H9 (cell line): Measurements from ENCODE around the gene ATP10B. TPM values are rescaled to one million over a fixed set of nuclear protein-coding genes. Genes with fewer than 3 reads are reported as not detected.

ENCODE experiments used
- DNase-seq: peaks from one replicate; pipeline ENCODE4 v3.0.0-alpha.2; 2017
- H2AFZ ChIP-seq: one replicate; pipeline ENCODE4 v1.6.1; 2013; ENCODE audit warnings: mild to moderate bottlenecking, low read length, control low read depth, moderate library complexity
- H2AK5ac ChIP-seq: 2 replicates; pipeline ENCODE4 v1.6.1; 2013; ENCODE audit warnings: low read length, control low read depth, mixed read lengths; ENCODE audit not compliant: insufficient read length
- H2BK120ac ChIP-seq: one replicate; pipeline ENCODE4 v1.6.1; 2013; ENCODE audit warnings: low read depth, mild to moderate bottlenecking, low read length, control low read depth, inconsistent platforms; ENCODE audit not compliant: poor library complexity, severe bottlenecking
- H2BK12ac ChIP-seq: 2 replicates; pipeline ENCODE4 v1.6.1; 2013; ENCODE audit warnings: low read length, control low read depth, mixed read lengths, low read depth; ENCODE audit not compliant: insufficient read length
- H2BK15ac ChIP-seq: 2 replicates; pipeline ENCODE4 v1.6.1; 2013; ENCODE audit warnings: low read depth, low read length, control low read depth
- H2BK20ac ChIP-seq: one replicate; pipeline ENCODE4 v1.6.1; 2013; ENCODE audit warnings: low read depth, mild to moderate bottlenecking, low read length, control low read depth, inconsistent platforms; ENCODE audit not compliant: poor library complexity, severe bottlenecking
- H2BK5ac ChIP-seq: 2 replicates; pipeline ENCODE4 v1.6.1; 2013; ENCODE audit warnings: low read length, control low read depth, mixed read lengths; ENCODE audit not compliant: insufficient read length
- H3K14ac ChIP-seq: 2 replicates; pipeline ENCODE4 v1.6.1; 2013; ENCODE audit warnings: low read length, control low read depth; ENCODE audit not compliant: insufficient read depth
- H3K18ac ChIP-seq: 2 replicates; pipeline ENCODE4 v1.6.1; 2013; ENCODE audit warnings: low read depth, mild to moderate bottlenecking, mixed read lengths, low read length, control low read depth; ENCODE audit not compliant: insufficient read length
- H3K23ac ChIP-seq: 2 replicates; pipeline ENCODE4 v1.6.1; 2013; ENCODE audit warnings: low read length, control low read depth, mixed read lengths, low read depth; ENCODE audit not compliant: insufficient read length
- H3K23me2 ChIP-seq: 2 replicates; pipeline ENCODE4 v1.6.1; 2013; ENCODE audit warnings: low read depth, mild to moderate bottlenecking, mixed read lengths, low read length, control low read depth; ENCODE audit not compliant: insufficient read length, poor library complexity, severe bottlenecking
- H3K27ac ChIP-seq: 2 replicates; pipeline ENCODE4 v1.5.1; 2013; ENCODE audit warnings: low read length, control low read depth, mixed read lengths, low read depth; ENCODE audit not compliant: insufficient read length
- H3K27me3 ChIP-seq: 2 replicates; pipeline ENCODE4 v1.6.1; 2013; ENCODE audit warnings: low read length, control low read depth, inconsistent platforms; ENCODE audit not compliant: insufficient read depth
- H3K4ac ChIP-seq: 2 replicates; pipeline ENCODE4 v1.6.1; 2013; ENCODE audit warnings: low read depth, mild to moderate bottlenecking, control low read depth, inconsistent platforms, low read length, moderate library complexity
- H3K4me1 ChIP-seq: 2 replicates; pipeline ENCODE4 v1.6.1; 2013; ENCODE audit warnings: low read length, control low read depth, inconsistent platforms; ENCODE audit not compliant: insufficient read depth
- H3K4me2 ChIP-seq: 2 replicates; pipeline ENCODE4 v1.6.1; 2013; ENCODE audit warnings: low read length, control low read depth, mixed read lengths; ENCODE audit not compliant: insufficient read length, insufficient read depth
- H3K56ac ChIP-seq: 2 replicates; pipeline ENCODE4 v1.6.1; 2013; ENCODE audit warnings: low read depth, mild to moderate bottlenecking, mixed read lengths, low read length, control low read depth; ENCODE audit not compliant: insufficient read length
- H3K79me1 ChIP-seq: 2 replicates; pipeline ENCODE4 v1.6.1; 2013; ENCODE audit warnings: low read depth, mild to moderate bottlenecking, moderate library complexity, low read length, control low read depth, inconsistent platforms; ENCODE audit not compliant: insufficient read depth, poor library complexity, severe bottlenecking
- H3K79me2 ChIP-seq: 2 replicates; pipeline ENCODE4 v1.6.1; 2013; ENCODE audit warnings: low read length, control low read depth, inconsistent platforms; ENCODE audit not compliant: insufficient read depth
- H3K9ac ChIP-seq: 2 replicates; pipeline ENCODE4 v1.6.1; 2013; ENCODE audit warnings: low read length, control low read depth, mixed read lengths; ENCODE audit not compliant: insufficient read length; ENCODE audit errors: extremely low read depth
- H3K9me3 ChIP-seq: one replicate; pipeline ENCODE4 v1.6.1; 2013; ENCODE audit warnings: low read depth, low read length, inconsistent platforms; ENCODE audit not compliant: control insufficient read depth
- H3T11ph ChIP-seq: one replicate; pipeline ENCODE4 v1.6.1; 2013; ENCODE audit warnings: mild to moderate bottlenecking, low read length, control low read depth, inconsistent platforms
- H4K20me1 ChIP-seq: one replicate; pipeline ENCODE4 v1.6.1; 2013; ENCODE audit not compliant: control insufficient read depth, insufficient read length, insufficient read depth
- H4K5ac ChIP-seq: 2 replicates; pipeline ENCODE4 v1.6.1; 2013; ENCODE audit warnings: low read depth, mild to moderate bottlenecking, mixed read lengths, low read length, control low read depth; ENCODE audit not compliant: insufficient read length
- H4K8ac ChIP-seq: replicated peaks from 2 replicates; pipeline ENCODE4 v1.6.1; 2013; ENCODE audit warnings: low read length, control low read depth, mixed read lengths, low read depth; ENCODE audit not compliant: insufficient read length
- H4K91ac ChIP-seq: 2 replicates; pipeline ENCODE4 v1.6.1; 2013; ENCODE audit warnings: low read depth, mild to moderate bottlenecking, moderate library complexity, mixed read lengths, low read length, control low read depth; ENCODE audit not compliant: insufficient read length
- H3K27ac Mint-ChIP-seq, 3 experiments: 2 replicates in 2 of 3; 3 replicates in 1 of 3; pipeline ENCODE4 v1.8.0; 2020 to 2021; ENCODE audit warnings: mixed read lengths in 3 of 3, mild to moderate bottlenecking in 1 of 3, moderate library complexity in 1 of 3
- H3K27me3 Mint-ChIP-seq: 2 replicates; pipeline ENCODE4 v1.8.0; 2021; ENCODE audit warnings: low read depth, mild to moderate bottlenecking, moderate library complexity, mixed read lengths
- H3K36me3 Mint-ChIP-seq, 3 experiments: 2 replicates in 2 of 3; 3 replicates in 1 of 3; pipeline ENCODE4 v1.8.0; 2020 to 2021; ENCODE audit warnings: low read depth in 3 of 3, mixed read lengths in 3 of 3; ENCODE audit not compliant: insufficient read depth in 1 of 3
- H3K4me1 Mint-ChIP-seq, 2 experiments: 2 replicates each; pipeline ENCODE4 v1.8.0; 2020; ENCODE audit warnings: mixed read lengths in 2 of 2
- H3K4me3 Mint-ChIP-seq, 2 experiments: 2 replicates in 1 of 2; 3 replicates in 1 of 2; pipeline ENCODE4 v1.8.0; 2020 to 2021; ENCODE audit warnings: mild to moderate bottlenecking in 2 of 2, mixed read lengths in 2 of 2, moderate library complexity in 1 of 2
- H3K9me3 Mint-ChIP-seq, 2 experiments: 2 replicates in 1 of 2; 3 replicates in 1 of 2; pipeline ENCODE4 v1.8.0; 2020; ENCODE audit warnings: mild to moderate bottlenecking in 2 of 2, mixed read lengths in 2 of 2, moderate library complexity in 1 of 2
- CTCF ChIP-seq: fragments of 200-600 bp; sonication (generic); conservative IDR thresholded peaks from 3 replicates; pipeline ENCODE4 v1.8.0; 2021; ENCODE audit warnings: antibody characterized with exemption, mild to moderate bottlenecking
- WGBS: extraction: QIAGEN DNeasy Blood & Tissue Kit; methylation state at CpG from one replicate; pipeline ENCODE4 v1.1.7; 2013; ENCODE audit warnings: missing lambda C conversion rate, low lambda C conversion rate, mixed read lengths; ENCODE audit not compliant: insufficient read length; ENCODE audit errors: extremely low coverage; 5-methylcytosine and 5-hydroxymethylcytosine counted together
- total RNA-seq: library from RNA; stranded (reverse); gene quantifications from 2 replicates; pipeline ENCODE4 v1.2.1, GENCODE V29; 2021

ATP10B gene
- total RNA-seq, 1 experiment from 2014 or later: 0.42 TPM

GRCh38 chr5:160542281-160542680 is 309.7 kb downstream of the ATP10B start:
- H3K27me3 Mint-ChIP-seq: no peaks in the 10 kb centered on the region; the same call in 1 of the 2 replicates
- no peaks in the 10 kb centered on the region for H3K9me3 Mint-ChIP-seq
- H4K91ac ChIP-seq: no peak overlapping the region
- H3K27ac ChIP-seq: no peak overlapping the region
- H2BK20ac ChIP-seq: no peak overlapping the region
- H3K4me1 Mint-ChIP-seq: no peaks in the 10 kb centered on the region
- H2BK5ac ChIP-seq: no peak overlapping the region
- WGBS: no CpG with 5 or more reads among the region's 4 CpGs
- no peak overlapping the region for H2AFZ ChIP-seq
- no peak overlapping the region for H2BK12ac ChIP-seq
- no peaks in the 10 kb centered on the region for H3K4me1 ChIP-seq
- no peak overlapping the region for H3K23ac ChIP-seq
- H3K18ac ChIP-seq: no peak overlapping the region
- no peak overlapping the region for H2AK5ac ChIP-seq
- H3K56ac ChIP-seq: no peak overlapping the region
- no peaks in the 10 kb centered on the region for H3K79me1 ChIP-seq
- H3K9me3 ChIP-seq: no peaks in the 10 kb centered on the region
- H3T11ph ChIP-seq: no peak overlapping the region
- H2BK15ac ChIP-seq: no peak overlapping the region
- H3K27me3 ChIP-seq: no peaks in the 10 kb centered on the region
- no peaks in the 10 kb centered on the region for H4K20me1 ChIP-seq
- H3K36me3 Mint-ChIP-seq: no peaks in the 10 kb centered on the region
- no peaks in the 10 kb centered on the region for H3K79me2 ChIP-seq
- H3K27ac Mint-ChIP-seq: no peak overlapping the region; a peak in 1 of 7 replicates
- no peaks in the 10 kb centered on the region for H3K23me2 ChIP-seq
- H3K9ac ChIP-seq: no peak overlapping the region
- H3K14ac ChIP-seq: no peak overlapping the region
- no peak overlapping the region for H3K4me2 ChIP-seq
- TF ChIP-seq CTCF: no peak
- H4K5ac ChIP-seq: no peak overlapping the region
- no peak overlapping the region for H3K4me3 Mint-ChIP-seq
- DNase-seq: no peak
- no peak overlapping the region for H3K4ac ChIP-seq
- no peak overlapping the region for H2BK120ac ChIP-seq
- no peak overlapping the region for H4K8ac ChIP-seq
